Measurements from ENCODE around the gene IFI27L1. TPM values are rescaled to one million over a fixed set of nuclear protein-coding genes. Genes with fewer than 3 reads are reported as not detected.

IFI27L1 gene
- total and polyA plus RNA-seq, 2 donors (not counting 1 experiment from before 2014, with no cell fraction given): 14.4 to 20.3 TPM

DNA sequence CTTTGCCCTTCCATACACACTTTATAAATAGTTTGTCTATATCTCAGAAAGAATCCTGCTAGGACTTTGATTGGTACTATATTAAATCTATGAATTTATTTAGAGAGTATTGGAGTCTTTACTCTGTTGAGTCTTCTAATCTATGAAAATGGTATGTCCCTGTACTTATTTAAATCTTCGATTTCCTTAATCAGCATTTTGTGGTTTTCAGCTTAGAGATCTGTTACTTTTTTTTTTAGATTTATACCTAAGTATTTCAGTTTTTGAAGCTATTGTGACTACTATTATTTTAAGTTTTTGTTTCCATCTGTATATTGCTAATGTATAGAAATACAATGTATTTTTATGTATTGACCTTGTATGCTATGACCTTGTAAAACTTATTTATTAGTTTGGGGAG, 61.7 kb downstream of the IFI27L1 start:
- H3K36me3 ChIP-seq (ENCODE audit: control insufficient read depth, insufficient read depth, low read length): no peaks in the 10 kb centered on the region
- H3K9me3 ChIP-seq (ENCODE audit: control insufficient read depth, insufficient read depth, low read depth, low read length): no peaks in the 10 kb centered on the region
- no peak overlapping the region for H3K9ac ChIP-seq (ENCODE audit: insufficient read depth, low read length)
- no peak overlapping the region for H3K27ac ChIP-seq (ENCODE audit: insufficient read depth, low read length)
- DNase-seq (ENCODE audit: low read depth in 2 of 2): no peak
- H2AFZ ChIP-seq (ENCODE audit: low read length): no peak overlapping the region
- no peak overlapping the region for H3K4me3 ChIP-seq (replicated peaks in 1 of 4; ENCODE audit: control extremely low read depth in 1 of 4, insufficient read depth in 1 of 4, low read depth in 3 of 4, low read length in 4 of 4)
- TF ChIP-seq EZH2 (IDR thresholded peaks at IDR 0.05; ENCODE audit: low read length, missing control alignments) (no peak), CTCF (conservative IDR thresholded peaks at IDR 0.05 in 1 of 2, IDR thresholded peaks at IDR 0.05 in 1 of 2; ENCODE audit: low read depth in 1 of 2, low read length in 2 of 2) (no peak)
- no peaks in the 10 kb centered on the region for H3K79me2 ChIP-seq (ENCODE audit: control insufficient read depth, insufficient read depth, low read length)
- H3K4me1 ChIP-seq (ENCODE audit: control insufficient read depth, extremely low read depth, insufficient read depth, low read length): no peaks in the 10 kb centered on the region
- no peak overlapping the region for H3K4me2 ChIP-seq (ENCODE audit: extremely low read depth, insufficient read depth, low read length)
- no peaks in the 10 kb centered on the region for H4K20me1 ChIP-seq (ENCODE audit: control insufficient read depth, extremely low read depth, insufficient read depth, low read length)
- H3K27me3 ChIP-seq (ENCODE audit: control insufficient read depth, insufficient read depth, low read length): no peaks in the 10 kb centered on the region

DNA sequence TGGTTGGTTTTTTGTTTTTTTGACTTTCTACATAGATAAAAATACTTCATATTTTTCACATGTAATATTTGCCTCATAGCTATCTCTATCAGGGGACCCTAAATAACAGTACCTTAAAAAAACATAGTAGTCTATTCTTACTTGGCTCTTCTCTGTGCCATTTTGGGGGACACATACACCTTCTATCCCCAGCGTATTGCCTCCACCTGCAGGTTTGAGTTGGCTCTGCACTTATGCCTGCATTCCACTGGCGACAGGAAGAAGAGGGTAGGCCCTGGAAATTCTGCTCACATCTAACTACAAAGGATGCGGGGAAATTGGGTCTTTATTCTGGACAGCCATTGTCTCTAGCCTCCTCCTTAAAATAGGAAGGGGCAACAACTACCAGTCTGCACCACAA, 62.1 kb downstream of the IFI27L1 start:
- Histone ChIP-seq H2AFZ (ENCODE audit: low read length) (no peak overlapping the region), H3K4me1 (ENCODE audit: control insufficient read depth, extremely low read depth, insufficient read depth, low read length) (no peaks in the 10 kb centered on the region), H3K36me3 (ENCODE audit: control insufficient read depth, insufficient read depth, low read length) (no peaks in the 10 kb centered on the region), H3K4me3 (replicated peaks in 1 of 4; ENCODE audit: control extremely low read depth in 1 of 4, insufficient read depth in 1 of 4, low read depth in 3 of 4, low read length in 4 of 4) (no peak overlapping the region), H3K27me3 (ENCODE audit: control insufficient read depth, insufficient read depth, low read length) (no peaks in the 10 kb centered on the region), H3K9ac (ENCODE audit: insufficient read depth, low read length) (no peak overlapping the region), H4K20me1 (ENCODE audit: control insufficient read depth, extremely low read depth, insufficient read depth, low read length) (no peaks in the 10 kb centered on the region), H3K4me2 (ENCODE audit: extremely low read depth, insufficient read depth, low read length) (no peak overlapping the region), H3K79me2 (ENCODE audit: control insufficient read depth, insufficient read depth, low read length) (no peaks in the 10 kb centered on the region), H3K27ac (ENCODE audit: insufficient read depth, low read length) (no peak overlapping the region), H3K9me3 (ENCODE audit: control insufficient read depth, insufficient read depth, low read depth, low read length) (no peaks in the 10 kb centered on the region)
- TF ChIP-seq EZH2 (IDR thresholded peaks at IDR 0.05; ENCODE audit: low read length, missing control alignments) (no peak), CTCF (conservative IDR thresholded peaks at IDR 0.05 in 1 of 2, IDR thresholded peaks at IDR 0.05 in 1 of 2; ENCODE audit: low read depth in 1 of 2, low read length in 2 of 2) (peak; percentile 11 to 33)
- no peak for DNase-seq (ENCODE audit: low read depth in 2 of 2)

GRCh38 chr14:94143711-94144110, 62.6 kb downstream of the IFI27L1 start:
- H3K9me3 ChIP-seq (ENCODE audit: control insufficient read depth, insufficient read depth, low read depth, low read length): no peaks in the 10 kb centered on the region
- TF ChIP-seq CTCF (conservative IDR thresholded peaks at IDR 0.05 in 1 of 2, IDR thresholded peaks at IDR 0.05 in 1 of 2; ENCODE audit: low read depth in 1 of 2, low read length in 2 of 2) (no peak), EZH2 (IDR thresholded peaks at IDR 0.05; ENCODE audit: low read length, missing control alignments) (no peak)
- no peak overlapping the region for H3K4me3 ChIP-seq (replicated peaks in 1 of 4; ENCODE audit: control extremely low read depth in 1 of 4, insufficient read depth in 1 of 4, low read depth in 3 of 4, low read length in 4 of 4)
- H3K36me3 ChIP-seq (ENCODE audit: control insufficient read depth, insufficient read depth, low read length): no peaks in the 10 kb centered on the region
- H3K79me2 ChIP-seq (ENCODE audit: control insufficient read depth, insufficient read depth, low read length): no peaks in the 10 kb centered on the region
- H3K4me2 ChIP-seq (ENCODE audit: extremely low read depth, insufficient read depth, low read length): no peak overlapping the region
- H3K27ac ChIP-seq (ENCODE audit: insufficient read depth, low read length): no peak overlapping the region
- H2AFZ ChIP-seq (ENCODE audit: low read length): no peak overlapping the region
- H3K4me1 ChIP-seq (ENCODE audit: control insufficient read depth, extremely low read depth, insufficient read depth, low read length): no peaks in the 10 kb centered on the region
- no peak for DNase-seq (ENCODE audit: low read depth in 2 of 2)
- no peaks in the 10 kb centered on the region for H3K27me3 ChIP-seq (ENCODE audit: control insufficient read depth, insufficient read depth, low read length)
- H3K9ac ChIP-seq (ENCODE audit: insufficient read depth, low read length): no peak overlapping the region
- no peaks in the 10 kb centered on the region for H4K20me1 ChIP-seq (ENCODE audit: control insufficient read depth, extremely low read depth, insufficient read depth, low read length)

All from fibroblast of lung (primary cell).